GM18951 (cell line): ENCODE results near the gene SKAP1.

Experiments used
- POLR2A ChIP-seq: IDR thresholded peaks from 4 replicates; pipeline ENCODE4 v1.6.1; 2011; ENCODE audit warnings: mild to moderate bottlenecking; ENCODE audit not compliant: insufficient read length, insufficient read depth; ENCODE audit errors: extremely low read depth
- in situ Hi-C: fragments of 300-500 bp; cut with MboI; formaldehyde crosslinking; loops from one replicate; pipeline ENCODE4 v1.12.0; 2022; ENCODE audit warnings: low sequenced_read_pairs, mixed read lengths, inconsistent platforms; ENCODE audit not compliant: unreplicated experiment

The SKAP1 gene

GRCh38 chr17:48104440-48104839, 325.6 kb downstream of the SKAP1 start:
- in situ Hi-C loops, result no loop called here
- TF ChIP-seq POLR2A, result no peak

GRCh38 chr17:48102798-48103715, 327.0 kb downstream of the SKAP1 start:
- TF ChIP-seq POLR2A, result no peak
- in situ Hi-C loops, result no loop called here

GRCh38 chr17:48102043-48102750, 327.8 kb downstream of the SKAP1 start:
- no peak for TF ChIP-seq POLR2A
- in situ Hi-C loops, result no loop called here

- TF ChIP-seq POLR2A, result peak; percentile 66
- in situ Hi-C loops, result no loop called here
These were observed 328.8 kb downstream of the SKAP1 start, which contains the start of gene CBX1 for GRCh38 chr17:48101012-48101720. CBX1 (minus strand) TSS chr17:48101478; CDS start chr17:48077004, 24,474 bp downstream.

GRCh38 chr17:48100591-48101011, 329.4 kb downstream of the SKAP1 start:
- no peak for TF ChIP-seq POLR2A
- in situ Hi-C loops, result no loop called here

GRCh38 chr17:48100160-48100559, 329.9 kb downstream of the SKAP1 start:
- in situ Hi-C loops, result no loop called here
- no peak for TF ChIP-seq POLR2A

GRCh38 chr17:48095611-48096010, 334.4 kb downstream of the SKAP1 start:
- TF ChIP-seq POLR2A, result no peak
- in situ Hi-C loops, result no loop called here

GRCh38 chr17:48093341-48094045, 336.5 kb downstream of the SKAP1 start:
- in situ Hi-C loops, result no loop called here
- TF ChIP-seq POLR2A, result no peak

- no peak for TF ChIP-seq POLR2A
- in situ Hi-C loops, result no loop called here
These were observed 345.1 kb downstream of the SKAP1 start for GRCh38 chr17:48084932-48085331.
